Activated CD4-positive, alpha-beta memory T cell treated with anti-CD3 and anti-CD28 coated beads for 36 hours (primary cell): Measurements from ENCODE around the gene YTHDC1. TPM values are rescaled to one million over a fixed set of nuclear protein-coding genes. Genes with fewer than 3 reads are reported as not detected.
"Not testable (repeated sequence)": the region's sequence is repeated elsewhere in the genome, so short reads cannot be mapped to it uniquely, and the experiment has no call there.

Experiments
- CTCF ChIA-PET: fragments of 350-600 bp; sonication (Branson Sonifier 250); formaldehyde crosslinking; loops from one replicate; lab custom pipeline; 2021; ENCODE audit warnings: antibody characterized with exemption, inconsistent platforms; lab: Charles Lee
- POLR2A ChIA-PET: fragments of 350-600 bp; sonication (Branson Sonifier 250); formaldehyde crosslinking; loops from one replicate; lab custom pipeline; 2021; ENCODE audit warnings: antibody characterized with exemption; lab: Charles Lee
- DNase-seq: peaks from one replicate; pipeline ENCODE4 v3.0.0-alpha.2; 2020
- H3K27ac Mint-ChIP-seq: one replicate; pipeline ENCODE4 v1.8.0; 2021; ENCODE audit warnings: mixed read lengths
- H3K27me3 Mint-ChIP-seq: one replicate; pipeline ENCODE4 v1.8.0; 2021; ENCODE audit warnings: mixed read lengths
- H3K36me3 Mint-ChIP-seq: one replicate; pipeline ENCODE4 v1.8.0; 2021; ENCODE audit warnings: mixed read lengths
- H3K4me1 Mint-ChIP-seq: one replicate; pipeline ENCODE4 v1.8.0; 2021; ENCODE audit warnings: low read depth, mixed read lengths
- H3K4me3 Mint-ChIP-seq: one replicate; pipeline ENCODE4 v1.8.0; 2021; ENCODE audit warnings: mild to moderate bottlenecking, mixed read lengths
- H3K9me3 Mint-ChIP-seq: one replicate; pipeline ENCODE4 v1.8.0; 2021; ENCODE audit warnings: mixed read lengths
- intact Hi-C: fragments of 100-400 bp; cut with micrococcal nuclease; formaldehyde crosslinking; loops from one replicate; pipeline ENCODE4 v1.15.1; 2023
- total RNA-seq, 2 experiments: library from RNA; stranded (reverse); gene quantifications; one replicate each; pipeline ENCODE4 v1.2.3, GENCODE V29; 2021

The YTHDC1 gene
- total RNA-seq, 2 experiments from 2014 or later, result 66.8 to 68.5 TPM

DNA sequence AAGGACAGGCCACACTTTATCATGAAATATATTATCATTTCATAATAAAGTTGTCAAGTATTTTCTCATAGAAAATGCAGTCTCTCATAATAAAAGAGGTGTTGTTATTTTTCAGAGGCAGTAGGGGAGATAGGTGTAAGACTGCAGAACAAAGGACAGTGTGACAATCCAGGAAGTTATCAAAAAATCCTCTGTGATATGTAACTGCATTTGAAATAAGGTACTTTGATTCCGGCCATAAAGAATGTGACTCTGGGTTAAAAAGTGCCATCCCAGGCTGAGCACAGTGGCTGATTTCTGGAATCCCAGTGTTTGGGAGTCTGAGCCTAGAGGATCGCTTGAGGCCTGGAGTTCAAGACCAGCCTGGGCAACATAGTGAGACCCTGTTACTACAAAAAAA, 66.8 kb downstream of the YTHDC1 start:
- Mint-ChIP-seq H3K9me3 (no peaks in the 10 kb centered on the region), H3K36me3 (no peaks in the 10 kb centered on the region), H3K4me3 (no peak overlapping the region), H3K4me1 (no peaks in the 10 kb centered on the region), H3K27me3 (peaks cover 1% of the 10 kb centered on the region), H3K27ac (no peak overlapping the region)
- ChIA-PET POLR2A (no interaction called here), CTCF (no interaction called here)
- intact Hi-C loops, result no loop called here
- no peak for DNase-seq

DNA sequence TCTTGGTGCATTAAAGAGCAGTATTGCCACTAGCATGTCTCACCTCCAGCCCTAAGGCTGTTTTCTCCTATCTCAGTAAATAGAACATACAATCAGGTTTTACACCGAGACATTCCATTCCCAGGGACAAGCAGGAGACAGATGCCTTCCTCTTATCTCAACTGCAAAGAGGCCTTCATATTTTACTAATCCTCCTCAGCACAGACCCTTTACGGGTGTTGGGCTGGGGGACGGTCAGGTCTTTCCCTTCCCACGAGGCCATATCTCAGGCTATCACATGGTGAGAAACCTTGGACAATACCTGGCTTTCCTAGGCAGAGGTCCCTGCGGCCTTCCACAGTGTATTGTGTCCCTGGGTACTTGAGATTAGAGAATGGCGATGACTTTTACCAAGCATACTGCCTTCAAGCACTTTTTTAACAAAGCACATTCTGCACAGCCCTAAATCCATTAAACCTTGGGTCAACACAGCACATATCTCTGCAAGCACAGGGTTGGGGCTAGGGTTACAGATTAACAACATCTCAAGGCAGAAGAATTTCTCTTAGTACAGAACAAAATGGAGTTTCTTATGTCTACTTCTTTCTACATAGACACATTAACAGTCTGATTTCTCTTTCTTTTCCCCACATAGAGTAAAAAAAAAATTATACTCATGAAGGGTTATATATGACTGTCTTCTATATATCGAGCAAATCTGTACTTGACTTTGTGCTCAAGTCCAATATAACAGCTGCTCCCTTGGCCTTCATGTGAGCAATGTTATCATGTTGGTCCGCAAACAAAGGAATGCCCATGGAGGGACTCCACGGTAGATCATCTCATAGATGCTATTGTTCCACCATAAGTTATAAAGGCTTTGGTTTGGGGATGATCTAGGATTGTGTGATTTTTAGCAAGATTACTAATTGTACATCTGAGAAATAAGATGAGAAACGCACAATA, 67.8 kb downstream of the YTHDC1 start:
- H3K27me3 Mint-ChIP-seq, DNase-seq, CTCF ChIA-PET, H3K9me3 Mint-ChIP-seq, H3K4me1 Mint-ChIP-seq, H3K27ac Mint-ChIP-seq, H3K4me3 Mint-ChIP-seq, intact Hi-C loops, POLR2A ChIA-PET, H3K36me3 Mint-ChIP-seq: not testable (repeated sequence)

DNA sequence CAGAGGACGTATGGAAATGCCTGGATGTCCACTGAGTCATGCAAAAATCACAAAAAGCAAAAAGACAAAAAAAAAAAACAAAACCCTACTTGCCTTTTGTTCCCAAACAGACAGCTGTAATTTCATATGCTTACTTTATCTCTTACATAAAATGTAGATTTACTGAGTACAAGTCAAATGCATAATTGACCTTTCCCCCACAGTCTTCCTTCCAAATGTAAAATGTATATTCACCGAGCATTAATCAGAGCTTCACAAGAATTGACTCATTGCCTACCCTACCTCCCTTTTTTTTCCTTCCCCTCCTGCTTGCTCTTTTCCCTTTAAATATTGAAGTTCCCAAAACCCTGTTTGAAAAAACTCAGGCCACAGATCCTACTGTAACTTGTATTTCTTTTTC, 71.9 kb downstream of the YTHDC1 start:
- Mint-ChIP-seq H3K27me3 (peaks cover 1% of the 10 kb centered on the region), H3K27ac (no peak overlapping the region), H3K9me3 (no peaks in the 10 kb centered on the region), H3K4me3 (no peak overlapping the region), H3K4me1 (no peaks in the 10 kb centered on the region), H3K36me3 (no peaks in the 10 kb centered on the region)
- ChIA-PET CTCF (no interaction called here), POLR2A (no interaction called here)
- no peak for DNase-seq
- intact Hi-C loops, result no loop called here

DNA sequence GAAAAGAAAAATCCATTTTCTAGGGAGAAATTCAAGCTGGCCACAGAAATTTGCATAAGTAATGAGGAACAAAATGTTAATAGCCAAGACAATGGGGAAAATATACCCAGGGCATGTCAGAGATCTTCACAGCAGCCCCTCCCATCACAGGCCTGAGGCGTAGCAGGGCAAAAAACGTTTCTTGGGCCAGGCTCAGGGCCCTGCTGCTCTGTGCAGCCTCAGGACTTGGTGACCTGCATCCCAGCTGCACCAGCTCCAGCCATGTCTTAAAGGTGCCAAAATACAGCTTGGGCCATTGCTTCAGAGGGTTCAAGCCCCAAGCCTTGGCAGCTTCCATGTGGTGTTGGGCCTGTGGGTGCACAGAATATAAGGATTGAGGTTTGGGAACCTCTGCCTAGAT, 72.3 kb downstream of the YTHDC1 start:
- H3K4me3 Mint-ChIP-seq, result no peak overlapping the region
- intact Hi-C loops, result no loop called here
- peaks cover 1% of the 10 kb centered on the region for H3K27me3 Mint-ChIP-seq
- ChIA-PET POLR2A (no interaction called here), CTCF (no interaction called here)
- no peaks in the 10 kb centered on the region for H3K4me1 Mint-ChIP-seq
- DNase-seq, result no peak
- no peak overlapping the region for H3K27ac Mint-ChIP-seq
- H3K9me3 Mint-ChIP-seq, result no peaks in the 10 kb centered on the region
- H3K36me3 Mint-ChIP-seq, result no peaks in the 10 kb centered on the region

DNA sequence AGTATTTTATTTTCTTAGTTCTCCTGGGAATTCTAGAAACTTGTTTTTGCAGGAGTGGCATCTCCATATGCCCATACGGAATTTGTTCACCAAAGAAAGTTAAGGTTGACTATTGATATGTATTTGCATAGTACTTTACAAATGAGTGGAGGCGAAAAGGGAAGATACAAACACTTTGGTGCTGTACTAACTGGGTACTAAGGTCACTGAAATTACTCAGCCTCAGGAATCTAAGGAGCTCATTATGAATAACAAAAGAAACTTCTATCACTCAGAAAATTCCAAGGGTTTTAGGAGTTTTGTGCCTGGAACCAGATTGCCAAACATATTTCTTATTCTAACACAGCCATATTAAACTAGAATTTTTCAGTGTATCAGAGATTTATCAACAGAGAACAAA, 77.0 kb downstream of the YTHDC1 start:
- no peak for DNase-seq
- no peak overlapping the region for H3K27ac Mint-ChIP-seq
- no peak overlapping the region for H3K4me3 Mint-ChIP-seq
- POLR2A ChIA-PET, result no interaction called here
- peaks cover 1% of the 10 kb centered on the region for H3K27me3 Mint-ChIP-seq
- intact Hi-C loops, result loop anchor here (1.0 to 2.0 kb wide), 3 partner anchors 24 to 226 kb away; no protein-coding TSS in a partner anchor
- no peaks in the 10 kb centered on the region for H3K9me3 Mint-ChIP-seq
- CTCF ChIA-PET, result interaction anchor here (0.6 to 2.4 kb wide), 8 partner anchors 15 to 226 kb away, joined by 3 to 69 read pairs (median 4); no protein-coding TSS in a partner anchor
- peaks cover 4% of the 10 kb centered on the region for H3K4me1 Mint-ChIP-seq
- no peaks in the 10 kb centered on the region for H3K36me3 Mint-ChIP-seq

DNA sequence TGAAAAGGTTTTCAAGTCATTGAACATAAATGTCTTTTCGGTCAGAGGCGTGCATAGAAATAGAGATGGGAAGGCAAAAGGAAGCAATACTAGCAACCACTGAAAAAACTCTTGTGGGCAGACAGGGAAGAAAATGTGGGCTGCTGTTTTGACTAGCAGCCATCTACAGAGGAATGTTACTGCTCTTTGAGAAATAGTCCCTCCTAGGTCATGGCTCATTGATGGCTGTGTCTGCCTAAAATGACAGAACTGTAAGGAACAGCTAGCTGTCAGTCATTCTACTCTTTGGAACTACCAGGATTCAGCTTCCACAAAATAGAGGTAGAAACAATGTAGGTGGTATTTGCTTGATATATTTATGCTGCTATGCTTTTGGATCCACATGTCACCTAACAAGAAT, 77.5 kb downstream of the YTHDC1 start:
- H3K27me3 Mint-ChIP-seq, result peaks cover 1% of the 10 kb centered on the region
- ChIA-PET POLR2A (interaction anchor here (1.2 kb wide), 1 partner anchor 104 kb away, joined by 4 read pairs; no protein-coding TSS in a partner anchor), CTCF (interaction anchor here (0.7 to 2.4 kb wide), 19 partner anchors 13 to 181 kb away, joined by 3 to 69 read pairs (median 4); partner anchors contain the start of gene YTHDC1)
- peaks cover 7% of the 10 kb centered on the region for H3K4me1 Mint-ChIP-seq
- no peaks in the 10 kb centered on the region for H3K36me3 Mint-ChIP-seq
- H3K27ac Mint-ChIP-seq, result no peak overlapping the region
- no peaks in the 10 kb centered on the region for H3K9me3 Mint-ChIP-seq
- intact Hi-C loops, result loop anchor here (1.0 to 2.0 kb wide), 3 partner anchors 24 to 226 kb away; no protein-coding TSS in a partner anchor
- no peak for DNase-seq
- H3K4me3 Mint-ChIP-seq, result no peak overlapping the region

DNA sequence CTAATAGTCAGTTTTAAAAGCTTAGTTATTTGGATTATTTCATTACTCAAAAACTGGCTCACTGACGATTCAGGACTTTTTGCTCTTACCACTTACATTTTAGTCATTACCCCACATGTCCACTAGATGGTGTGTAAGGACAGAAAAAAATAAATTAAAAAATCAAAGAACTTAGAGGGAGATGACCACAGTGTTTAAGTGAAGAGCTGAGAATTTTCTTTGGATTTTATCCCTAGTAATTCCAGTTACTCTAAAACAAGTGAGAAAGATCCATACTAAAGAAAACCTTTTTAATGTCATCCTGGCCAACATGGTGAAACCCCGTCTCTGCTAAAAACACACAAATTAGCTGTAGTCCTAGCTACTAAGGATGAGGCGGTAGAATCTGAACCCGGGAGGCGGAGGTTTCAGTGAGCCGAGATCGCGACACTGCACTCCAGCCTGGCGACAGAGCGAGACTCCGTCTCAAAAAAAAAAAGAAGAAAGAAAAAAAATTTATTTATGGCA, 78.0 kb downstream of the YTHDC1 start:
- Mint-ChIP-seq H3K27ac (no peak overlapping the region), H3K4me1 (peaks cover 7% of the 10 kb centered on the region), H3K36me3 (no peaks in the 10 kb centered on the region), H3K27me3 (peaks cover 1% of the 10 kb centered on the region), H3K4me3 (peak overlapping the region; percentile 36), H3K9me3 (no peaks in the 10 kb centered on the region)
- ChIA-PET POLR2A (interaction anchor here (1.2 kb wide), 1 partner anchor 104 kb away, joined by 4 read pairs; no protein-coding TSS in a partner anchor), CTCF (interaction anchor here (0.6 to 2.4 kb wide), 21 partner anchors 12 to 226 kb away, joined by 3 to 69 read pairs (median 4); partner anchors contain the start of gene YTHDC1)
- intact Hi-C loops, result loop anchor here (1.0 to 2.0 kb wide), 3 partner anchors 23 to 227 kb away; no protein-coding TSS in a partner anchor
- no peak for DNase-seq

DNA sequence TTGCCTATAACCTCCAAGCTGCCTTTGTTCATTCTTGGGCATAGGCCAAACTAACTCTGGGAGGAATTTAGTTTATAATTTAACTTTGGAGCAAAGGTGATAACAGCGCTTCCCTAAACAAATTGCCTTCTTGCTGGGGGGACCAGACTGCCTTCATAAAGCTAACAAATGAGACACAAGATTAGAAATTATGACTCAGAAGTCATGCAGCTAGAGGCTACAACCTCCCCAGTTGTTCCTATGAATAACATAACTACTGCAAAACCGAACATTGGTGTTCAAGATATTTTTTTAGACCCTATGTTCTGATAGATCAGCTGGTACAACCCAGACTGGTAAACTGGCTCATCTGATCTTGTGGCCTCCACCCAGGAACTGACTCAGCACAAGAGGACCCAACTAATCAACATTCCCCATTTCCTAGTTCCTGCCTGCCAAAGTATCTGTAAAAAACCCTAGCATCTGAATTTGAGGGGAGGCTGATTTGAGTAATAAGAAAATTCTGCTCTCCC, 82.4 kb downstream of the YTHDC1 start:
- intact Hi-C loops, result no loop called here
- no peaks in the 10 kb centered on the region for H3K36me3 Mint-ChIP-seq
- H3K9me3 Mint-ChIP-seq, result no peaks in the 10 kb centered on the region
- no peak overlapping the region for H3K27ac Mint-ChIP-seq
- POLR2A ChIA-PET, result no interaction called here
- no peaks in the 10 kb centered on the region for H3K27me3 Mint-ChIP-seq
- no peak overlapping the region for H3K4me3 Mint-ChIP-seq
- CTCF ChIA-PET, result interaction anchor here (0.7 to 1.2 kb wide), 2 partner anchors 108 to 282 kb away, joined by 3 to 4 read pairs; no protein-coding TSS in a partner anchor
- no peak for DNase-seq
- peaks cover 7% of the 10 kb centered on the region for H3K4me1 Mint-ChIP-seq

DNA sequence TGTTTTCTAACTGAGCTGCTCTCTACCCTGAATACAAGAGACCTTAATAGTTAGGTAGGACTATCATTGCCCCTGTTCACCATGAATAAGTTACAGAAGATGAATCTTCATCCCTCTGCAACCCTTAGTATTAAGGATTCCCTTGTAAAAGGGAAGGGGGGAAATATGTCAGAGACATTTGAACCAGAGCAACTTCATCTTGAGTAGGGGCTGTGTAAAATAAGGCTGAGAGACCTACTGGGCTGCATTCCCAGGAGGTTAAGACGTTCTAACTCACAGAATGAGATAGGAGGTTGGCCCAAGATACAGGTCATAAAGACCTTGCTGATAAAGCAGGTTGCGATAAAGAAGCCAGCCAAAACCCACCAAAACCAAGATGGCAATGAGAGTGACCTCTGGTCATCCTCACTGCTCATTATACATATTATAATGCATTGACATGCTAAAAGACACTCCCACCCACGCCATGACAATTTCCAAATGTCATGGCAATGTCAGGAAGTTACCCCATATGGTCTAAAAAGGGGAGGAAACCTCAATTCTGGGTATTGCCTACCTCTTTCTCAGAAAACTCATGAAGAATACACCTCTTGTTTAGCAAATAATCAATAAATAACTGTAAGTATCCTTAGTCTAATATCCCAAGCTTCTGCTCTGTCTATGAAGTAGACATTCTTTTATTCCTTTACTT, 84.9 kb downstream of the YTHDC1 start:
- Mint-ChIP-seq H3K4me1 (peaks cover 4% of the 10 kb centered on the region), H3K4me3 (no peak overlapping the region)
- CTCF ChIA-PET, result no interaction called here

More for the DNA sequence above, 84.9 kb downstream of the YTHDC1 start:
- POLR2A ChIA-PET, result no interaction called here
- Mint-ChIP-seq H3K36me3 (no peaks in the 10 kb centered on the region), H3K27ac (no peak overlapping the region), H3K9me3 (no peaks in the 10 kb centered on the region), H3K27me3 (no peaks in the 10 kb centered on the region)
- intact Hi-C loops, result no loop called here
- no peak for DNase-seq
